Endothelial cell of umbilical vein (primary cell): Measurements from ENCODE around the gene YWHAG. TPM values are rescaled to one million over a fixed set of nuclear protein-coding genes. Genes with fewer than 3 reads are reported as not detected.

Experiments
- BruUV-seq: library from RNA; stranded (reverse); fragments of 400-500 nt; replicated peaks from 2 replicates; lab custom pipeline; 2021; lab: Mats Ljungman, UMichigan
- CTCF ChIA-PET: fragments of 300-600, 350-600 bp; sonication (Branson Sonifier 250); formaldehyde crosslinking; loops from one replicate; lab custom pipeline; 2021; ENCODE audit warnings: antibody characterized with exemption, inconsistent platforms; lab: Charles Lee
- POLR2A ChIA-PET: fragments of 300-600, 350-600 bp; sonication (Branson Sonifier 250); formaldehyde crosslinking; loops from one replicate; lab custom pipeline; 2021; ENCODE audit warnings: antibody characterized with exemption, inconsistent platforms; lab: Charles Lee
- DNase-seq: peaks from one replicate; pipeline ENCODE4 v3.0.0-alpha.2; 2011; ENCODE audit warnings: low read depth, low spot score
- FAIRE-seq: peaks from 2 replicates; lab custom pipeline; 2011; peaks lifted over from hg19 to GRCh38; lab: Jason Lieb, UNC
- H2AFZ ChIP-seq: 2 replicates; pipeline ENCODE4 v1.6.0; 2012; ENCODE audit warnings: low read depth, low read length, control low read depth, inconsistent platforms
- H3K27ac ChIP-seq: 2 replicates; pipeline ENCODE4 v1.5.1; 2011; ENCODE audit warnings: low read depth, mild to moderate bottlenecking, control low read depth, low read length, moderate library complexity; ENCODE audit not compliant: insufficient read depth
- H3K27me3 ChIP-seq, 2 experiments: 2 replicates each; pipeline versions ENCODE4 v1.6.0 to v1.6.1; 2011; ENCODE audit warnings: low read length in 2 of 2, mixed read lengths in 1 of 2; ENCODE audit not compliant: control insufficient read depth in 2 of 2, insufficient read depth in 2 of 2
- H3K36me3 ChIP-seq, 2 experiments: 2 replicates in 1 of 2; 3 replicates in 1 of 2; pipeline ENCODE4 v1.5.1; 2011; ENCODE audit warnings: low read length in 2 of 2, mild to moderate bottlenecking in 1 of 2, moderate library complexity in 1 of 2; ENCODE audit not compliant: control insufficient read depth in 2 of 2, insufficient read depth in 2 of 2; ENCODE audit errors: extremely low read depth in 1 of 2
- H3K4me1 ChIP-seq: 3 replicates; pipeline ENCODE4 v1.5.1; 2011; ENCODE audit warnings: mild to moderate bottlenecking, low read length; ENCODE audit not compliant: control insufficient read depth, insufficient read depth; ENCODE audit errors: extremely low read depth
- H3K4me2 ChIP-seq: 2 replicates; pipeline ENCODE4 v1.6.1; 2011; ENCODE audit warnings: low read length, control low read depth, mixed read lengths; ENCODE audit not compliant: insufficient read depth
- H3K4me3 ChIP-seq, 3 experiments: fragments of 200-600 bp in 1 of 3; sonication (generic), shearing (Covaris generic) in 1 of 3; replicated peaks in 1 of 3; 2 replicates each; pipeline ENCODE4 v1.5.1; 2011 to 2016; ENCODE audit warnings: control low read depth in 3 of 3, low read length in 3 of 3, mild to moderate bottlenecking in 2 of 3, inconsistent platforms in 1 of 3, low read depth in 1 of 3, moderate library complexity in 1 of 3; ENCODE audit not compliant: insufficient read depth in 1 of 3
- H3K79me2 ChIP-seq: 2 replicates; pipeline ENCODE4 v1.6.0; 2012; ENCODE audit warnings: low read length, inconsistent platforms; ENCODE audit not compliant: control insufficient read depth, insufficient read depth
- H3K9ac ChIP-seq: replicated peaks from 2 replicates; pipeline ENCODE3; 2011; ENCODE audit warnings: low read length, control low read depth; ENCODE audit not compliant: insufficient read depth; ENCODE audit errors: extremely low read depth
- H3K9me1 ChIP-seq: replicated peaks from 3 replicates; pipeline ENCODE4 v1.6.0; 2011; ENCODE audit warnings: mild to moderate bottlenecking, low read length; ENCODE audit not compliant: control insufficient read depth, insufficient read depth; ENCODE audit errors: extremely low read depth
- H3K9me3 ChIP-seq: replicated peaks from 2 replicates; pipeline ENCODE4 v1.5.1; 2012; ENCODE audit warnings: low read length, inconsistent platforms; ENCODE audit not compliant: control insufficient read depth, insufficient read depth
- H4K20me1 ChIP-seq: replicated peaks from 2 replicates; pipeline ENCODE3; 2011; ENCODE audit warnings: mild to moderate bottlenecking, low read length; ENCODE audit not compliant: control insufficient read depth, insufficient read depth; ENCODE audit errors: extremely low read depth
- CTCF ChIP-seq, 2 donors: IDR thresholded peaks; 1 replicate in 1 of 2; 2 replicates in 1 of 2; pipeline ENCODE4 v1.5.1; 2011; ENCODE audit warnings: low read length in 2 of 2, mild to moderate bottlenecking in 2 of 2, moderate library complexity in 2 of 2, control low read depth in 1 of 2, inconsistent platforms in 1 of 2, low read depth in 1 of 2; ENCODE audit not compliant: insufficient read depth in 1 of 2; ENCODE audit errors: extremely low read depth in 1 of 2
- EZH2 ChIP-seq: IDR thresholded peaks from 2 replicates; pipeline ENCODE4 v1.6.1; 2012; ENCODE audit warnings: borderline replicate concordance, low read depth, mild to moderate bottlenecking, moderate library complexity, low read length, inconsistent platforms; ENCODE audit not compliant: severe bottlenecking
- GATA2 ChIP-seq: IDR thresholded peaks from 2 replicates; pipeline ENCODE4 v1.7.0; 2011; ENCODE audit warnings: low read depth, mild to moderate bottlenecking, moderate library complexity, mixed read lengths, low read length; ENCODE audit not compliant: insufficient read length, insufficient read depth
- JUN ChIP-seq: IDR thresholded peaks from 2 replicates; pipeline ENCODE4 v1.6.1; 2011; ENCODE audit warnings: borderline replicate concordance, low read depth; ENCODE audit not compliant: insufficient read length, insufficient read depth
- MAX ChIP-seq: IDR thresholded peaks from 2 replicates; pipeline ENCODE4 v1.6.1; 2011; ENCODE audit not compliant: insufficient read depth, insufficient read length
- MYC ChIP-seq: IDR thresholded peaks from one replicate; pipeline ENCODE4 v1.6.1; 2011; ENCODE audit warnings: mild to moderate bottlenecking, low read depth, low read length
- POLR2AphosphoS5 ChIP-seq: IDR thresholded peaks from 2 replicates; pipeline ENCODE4 v1.6.1; 2012; ENCODE audit warnings: low read depth, mild to moderate bottlenecking, control low read depth, low read length, moderate library complexity; ENCODE audit not compliant: insufficient read depth
- dilution Hi-C: fragments of 300-500 bp; cut with MboI; formaldehyde crosslinking; loops from one replicate; pipeline ENCODE4 v1.15.0; 2019; ENCODE audit warnings: low sequenced_read_pairs; ENCODE audit not compliant: extremely low pct_ligation_motif_present
- intact Hi-C: fragments of 100-400 bp; cut with micrococcal nuclease; formaldehyde crosslinking; loops from one replicate; pipeline ENCODE4 v1.10.0; 2022
- polyA plus RNA-seq, 4 experiments: library from polyadenylated mRNA; depleted of rRNA in 3 of 4; stranded (reverse) in 3 of 4; unstranded in 1 of 4; fragments of >200 nt; gene quantifications; 2 replicates each; pipeline versions ENCODE4 v1.2.1 to v1.2.3, GENCODE V29; 2011 to 2012; ENCODE audit warnings: missing spikeins in 1 of 4
- total RNA-seq: library from RNA; stranded (reverse); gene quantifications from 2 replicates; pipeline ENCODE4 v1.2.3, GENCODE V29; 2021

YWHAG gene
- total and polyA plus RNA-seq, 2 donors (not counting 3 experiments of a cell fraction or from before 2014, with no cell fraction given), result 55.6 to 205 TPM

- CTCF ChIA-PET, result interaction anchor here (0.6 to 2.4 kb wide), 3 partner anchors 16 to 90 kb away, joined by 3 to 16 read pairs (median 3); no protein-coding TSS in a partner anchor
- Histone ChIP-seq H3K36me3 (no peaks in the 10 kb centered on the region), H4K20me1 (no peaks in the 10 kb centered on the region), H3K4me1 (no peaks in the 10 kb centered on the region), H3K27me3 (peaks cover 25 to 28% of the 10 kb centered on the region in 2 experiments), H3K9me3 (no peaks in the 10 kb centered on the region), H3K9ac (no peak overlapping the region), H3K4me3 (no peak overlapping the region), H3K4me2 (no peak overlapping the region), H3K9me1 (no peaks in the 10 kb centered on the region), H3K79me2 (no peaks in the 10 kb centered on the region), H2AFZ (no peak overlapping the region), H3K27ac (no peak overlapping the region)
- DNase-seq (no peak), FAIRE-seq (no peak)
- dilution Hi-C loops (no loop called here), intact Hi-C loops (no loop called here)
- no peak for TF ChIP-seq EZH2
- no peak for TF ChIP-seq CTCF (IDR thresholded peaks at IDR 0.05; ENCODE audit: extremely low read depth in 1 of 2, insufficient read depth in 1 of 2, low read depth in 1 of 2, low read length in 2 of 2)
- no peak for TF ChIP-seq GATA2
- TF ChIP-seq JUN, result no peak
- TF ChIP-seq MYC, result no peak
- no peak for TF ChIP-seq POLR2AphosphoS5
- no peak for TF ChIP-seq MAX
- BruUV-seq, result no TSS peak
- POLR2A ChIA-PET, result no interaction called here
These were observed 80.3 kb downstream of the YWHAG start for GRCh38 chr7:76278540-76278939.

Other genes starting within 250 kb of the YWHAG start
- 4.8 and 5.4 TPM in 2 replicates for gene SRRM3, start 157.1 kb downstream of the YWHAG start, total RNA-seq
- gene SRRM3, start 157.1 kb downstream of the YWHAG start, polyA plus RNA-seq, result 4.4 and 4.9 TPM in 2 replicates
- 1,711 and 1,748 TPM in 2 replicates for gene HSPB1, start 56.3 kb downstream of the YWHAG start, total RNA-seq
- 3,130 and 5,305 TPM in 2 replicates for gene HSPB1, start 56.3 kb downstream of the YWHAG start, polyA plus RNA-seq
- 0.39 and 0.46 TPM in 2 replicates for gene SSC4D, start 50.7 kb upstream of the YWHAG start, total RNA-seq
- 0.88 and 1.1 TPM in 2 replicates for gene SSC4D, start 50.7 kb upstream of the YWHAG start, polyA plus RNA-seq
- gene ZP3, start 66.0 kb upstream of the YWHAG start, total RNA-seq, result 0.32 and 4.0 TPM in 2 replicates
- gene ZP3, start 66.0 kb upstream of the YWHAG start, polyA plus RNA-seq, result 3.0 and 4.3 TPM in 2 replicates
- gene DTX2, start 102.7 kb upstream of the YWHAG start, total RNA-seq, result 16.7 and 17.1 TPM in 2 replicates
- 8.5 and 11.7 TPM in 2 replicates for gene DTX2, start 102.7 kb upstream of the YWHAG start, polyA plus RNA-seq
- 0.77 and 0.97 TPM in 2 replicates for gene UPK3B, start 151.6 kb upstream of the YWHAG start, total RNA-seq
- gene UPK3B, start 151.6 kb upstream of the YWHAG start, polyA plus RNA-seq, result 0.19 TPM in 1 of 2 replicates, not detected in the other
- 0.22 TPM in 1 of 2 replicates, not detected in the other for gene SPDYE16, start 184.3 kb upstream of the YWHAG start, total RNA-seq
- 0.03 and 0.24 TPM in 2 replicates for gene SPDYE16, start 184.3 kb upstream of the YWHAG start, polyA plus RNA-seq